Naive thymus-derived CD4-positive, alpha-beta T cell (primary cell): Measurements from ENCODE around the gene GNG12. TPM values are rescaled to one million over a fixed set of nuclear protein-coding genes. Genes with fewer than 3 reads are reported as not detected.

Source experiments
- ATAC-seq: fragments of 150-1000 bp; cut with Tn5 transposase; 2 replicates; pipeline ENCODE4 v1.10.0; 2021; ENCODE audit warnings: mild to moderate bottlenecking, moderate library complexity
- CTCF ChIA-PET: fragments of 350-600 bp; sonication (Branson Sonifier 250); formaldehyde crosslinking; loops from one replicate; lab custom pipeline; 2021; ENCODE audit warnings: antibody characterized with exemption; lab: Charles Lee
- POLR2A ChIA-PET: fragments of 350-600 bp; sonication (Branson Sonifier 250); formaldehyde crosslinking; loops from one replicate; lab custom pipeline; 2021; ENCODE audit warnings: antibody characterized with exemption, inconsistent platforms; lab: Charles Lee
- DNase-seq, 9 donors: peaks; one replicate each; pipeline versions ENCODE4 v3.0.0 to v3.0.0-alpha.2; 2020 to 2022; ENCODE audit warnings: mixed read lengths in 1 of 9
- H3K27ac ChIP-seq: one replicate; pipeline ENCODE4 v1.7.0; 2013; ENCODE audit warnings: mild to moderate bottlenecking, low read depth, low read length, moderate library complexity
- H3K27me3 ChIP-seq, 2 donors: one replicate each; pipeline ENCODE4 v1.7.0; 2013; ENCODE audit warnings: low read length in 2 of 2, mild to moderate bottlenecking in 2 of 2, moderate library complexity in 2 of 2; ENCODE audit not compliant: control insufficient read depth in 2 of 2, insufficient read depth in 2 of 2
- H3K36me3 ChIP-seq, 3 experiments: 1 replicate in 2 of 3; 2 replicates in 1 of 3; pipeline ENCODE4 v1.7.0; 2013; ENCODE audit warnings: low read length in 3 of 3, mild to moderate bottlenecking in 3 of 3, moderate library complexity in 1 of 3; ENCODE audit not compliant: insufficient read depth in 3 of 3, control insufficient read depth in 2 of 3
- H3K4me1 ChIP-seq, 2 donors: one replicate each; pipeline ENCODE4 v1.7.0; 2013; ENCODE audit warnings: low read length in 2 of 2, mild to moderate bottlenecking in 2 of 2, moderate library complexity in 1 of 2; ENCODE audit not compliant: control insufficient read depth in 2 of 2, insufficient read depth in 2 of 2
- H3K4me3 ChIP-seq: 2 replicates; pipeline ENCODE4 v1.7.0; 2013; ENCODE audit warnings: mild to moderate bottlenecking, low read length
- H3K9me3 ChIP-seq, 3 experiments: 1 replicate in 2 of 3; 2 replicates in 1 of 3; pipeline ENCODE4 v1.7.0; 2013; ENCODE audit warnings: low read length in 3 of 3; ENCODE audit not compliant: control insufficient read depth in 2 of 3
- H3K27ac Mint-ChIP-seq, 9 donors: one replicate each; pipeline ENCODE4 v1.8.0; 2020 to 2022; ENCODE audit warnings: mixed read lengths in 9 of 9, mild to moderate bottlenecking in 8 of 9, moderate library complexity in 5 of 9, inconsistent platforms in 2 of 9
- H3K27me3 Mint-ChIP-seq, 5 donors: one replicate each; pipeline ENCODE4 v1.8.0; 2021 to 2022; ENCODE audit warnings: mixed read lengths in 5 of 5, mild to moderate bottlenecking in 1 of 5
- H3K36me3 Mint-ChIP-seq, 5 donors: one replicate each; pipeline ENCODE4 v1.8.0; 2020 to 2022; ENCODE audit warnings: mixed read lengths in 5 of 5, mild to moderate bottlenecking in 3 of 5, inconsistent platforms in 1 of 5
- H3K4me1 Mint-ChIP-seq, 7 donors: one replicate each; pipeline ENCODE4 v1.8.0; 2020 to 2022; ENCODE audit warnings: mixed read lengths in 7 of 7, mild to moderate bottlenecking in 3 of 7, inconsistent platforms in 1 of 7
- H3K4me3 Mint-ChIP-seq, 10 donors: one replicate each; pipeline ENCODE4 v1.8.0; 2020 to 2022; ENCODE audit warnings: mild to moderate bottlenecking in 10 of 10, mixed read lengths in 10 of 10, moderate library complexity in 6 of 10, inconsistent platforms in 2 of 10
- H3K9me3 Mint-ChIP-seq, 11 donors: one replicate each; pipeline ENCODE4 v1.8.0; 2020 to 2022; ENCODE audit warnings: mixed read lengths in 11 of 11, mild to moderate bottlenecking in 4 of 11, inconsistent platforms in 1 of 11, moderate library complexity in 1 of 11
- intact Hi-C, 2 donors: fragments of 100-400 bp; cut with micrococcal nuclease; formaldehyde crosslinking; loops; one replicate each; pipeline ENCODE4 v1.15.1; 2023
- polyA plus RNA-seq, 2 donors: library from polyadenylated mRNA; unstranded; fragments of 300-500 nt; fragmentation: Illumina TruSeq; gene quantifications; one replicate each; pipeline ENCODE4 v1.2.3, GENCODE V29; 2021
- total RNA-seq, 6 experiments: library from RNA in 5 of 6; stranded (reverse) in 5 of 6; gene quantifications; 1 replicate in 5 of 6; 2 replicates in 1 of 6; pipeline ENCODE4 v1.2.3 and lab custom pipeline; 2021 to 2026

GNG12 gene
- total and polyA plus RNA-seq, 7 experiments from 2014 or later = not detected

DNA sequence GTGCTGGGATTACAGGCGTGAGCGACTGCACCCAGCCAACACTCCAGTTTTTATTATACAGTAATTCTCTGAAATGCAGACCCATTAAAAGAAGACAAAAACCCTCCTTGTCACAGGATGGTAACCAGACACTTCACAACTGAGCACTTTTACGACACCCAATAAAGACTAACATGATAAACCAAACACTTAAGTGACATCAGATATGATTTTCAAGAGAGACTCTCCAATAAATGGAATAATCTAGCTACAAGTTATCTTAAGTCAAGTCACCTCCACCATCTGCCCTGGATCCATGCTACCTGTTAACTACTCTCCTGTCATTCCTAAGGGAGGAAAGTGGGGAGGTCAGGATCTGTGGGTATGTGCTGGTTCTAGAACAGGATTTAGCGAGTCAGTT is 5.6 kb downstream of the GNG12 start:
- POLR2A ChIA-PET = no interaction called here
- Histone ChIP-seq H3K9me3 (no peaks in the 10 kb centered on the region), H3K4me1 (peaks cover 0 to 8% of the 10 kb centered on the region in 2 donors), H3K27ac (no peak overlapping the region), H3K27me3 (peaks cover 7 to 14% of the 10 kb centered on the region in 2 donors), H3K36me3 (no peaks in the 10 kb centered on the region), H3K4me3 (no peak overlapping the region)
- no peak overlapping the region for H3K27ac Mint-ChIP-seq
- no peak overlapping the region for H3K4me3 Mint-ChIP-seq
- H3K27me3 Mint-ChIP-seq = peaks cover 36 to 43% (median 42%) of the 10 kb centered on the region in 5 donors
- DNase-seq (no peak), ATAC-seq (no peak)
- intact Hi-C loops = no loop called here
- CTCF ChIA-PET = no interaction called here
- peaks cover 0 to 2% (median 0%) of the 10 kb centered on the region in 11 donors for H3K9me3 Mint-ChIP-seq
- peaks cover 0 to 6% (median 0%) of the 10 kb centered on the region in 5 donors for H3K36me3 Mint-ChIP-seq
- H3K4me1 Mint-ChIP-seq = peaks cover 8 to 11% (median 10%) of the 10 kb centered on the region in 7 donors

DNA sequence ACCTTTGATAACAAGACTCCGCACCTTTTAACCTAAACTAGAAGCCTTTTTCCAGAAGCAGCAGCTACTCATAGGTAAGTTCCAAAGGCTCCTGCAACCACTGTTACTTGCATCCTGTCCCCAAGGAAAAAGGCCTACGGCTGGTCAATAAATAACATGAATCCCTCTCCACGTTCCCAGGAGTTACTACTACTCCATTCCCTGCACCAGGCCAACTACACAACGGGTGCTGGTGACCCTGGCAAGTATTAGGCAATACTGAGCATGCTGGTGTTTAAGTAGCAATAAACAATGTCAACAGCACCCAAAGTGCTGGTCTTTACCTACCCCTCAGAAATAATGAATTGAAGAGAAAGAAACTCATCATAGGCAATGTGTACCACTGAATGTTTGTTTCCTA is 7.7 kb downstream of the GNG12 start:
- no peaks in the 10 kb centered on the region for H3K4me1 ChIP-seq
- Mint-ChIP-seq H3K4me3 (no peak overlapping the region), H3K27me3 (peaks cover 16 to 24% (median 21%) of the 10 kb centered on the region in 5 donors), H3K4me1 (no peaks in the 10 kb centered on the region), H3K36me3 (no peaks in the 10 kb centered on the region), H3K9me3 (peaks cover 0 to 2% (median 0%) of the 10 kb centered on the region in 11 donors), H3K27ac (no peak overlapping the region)
- no peak for ATAC-seq
- H3K9me3 ChIP-seq = no peaks in the 10 kb centered on the region
- no peaks in the 10 kb centered on the region for H3K27me3 ChIP-seq
- no peaks in the 10 kb centered on the region for H3K36me3 ChIP-seq
- intact Hi-C loops = no loop called here
- POLR2A ChIA-PET = no interaction called here
- no peak overlapping the region for H3K27ac ChIP-seq
- no peak for DNase-seq
- no peak overlapping the region for H3K4me3 ChIP-seq
- CTCF ChIA-PET = no interaction called here

DNA sequence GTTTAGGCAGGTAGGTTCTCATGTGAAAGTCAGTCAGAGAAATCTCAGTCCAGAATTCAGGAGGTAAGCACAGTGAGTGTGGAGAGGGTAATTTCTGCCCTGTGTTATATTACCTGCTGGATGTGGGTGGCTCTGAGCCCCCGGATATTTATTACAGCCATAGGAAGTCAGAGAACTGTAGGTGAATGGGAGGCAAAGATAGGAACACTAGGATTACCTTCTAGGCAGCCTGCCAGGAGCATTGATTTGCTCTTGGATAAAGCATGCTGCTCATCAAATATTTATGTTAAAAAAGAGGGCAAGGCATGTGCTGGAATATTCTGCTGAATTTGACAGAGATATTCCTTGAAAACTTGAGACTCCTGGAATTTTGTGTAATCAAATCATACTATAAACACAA is 8.5 kb downstream of the GNG12 start:
- H3K27ac Mint-ChIP-seq = no peak overlapping the region
- no peaks in the 10 kb centered on the region for H3K4me1 ChIP-seq
- no peak for DNase-seq
- H3K36me3 Mint-ChIP-seq = no peaks in the 10 kb centered on the region
- no peaks in the 10 kb centered on the region for H3K4me1 Mint-ChIP-seq
- CTCF ChIA-PET = no interaction called here
- intact Hi-C loops = no loop called here
- no peaks in the 10 kb centered on the region for H3K36me3 ChIP-seq
- no peak for ATAC-seq
- H3K4me3 ChIP-seq = no peak overlapping the region
- peaks cover 12 to 17% (median 16%) of the 10 kb centered on the region in 5 donors for H3K27me3 Mint-ChIP-seq
- no peak overlapping the region for H3K27ac ChIP-seq
- POLR2A ChIA-PET = no interaction called here
- peaks cover 0 to 2% (median 0%) of the 10 kb centered on the region in 11 donors for H3K9me3 Mint-ChIP-seq
- no peaks in the 10 kb centered on the region for H3K27me3 ChIP-seq
- H3K9me3 ChIP-seq = no peaks in the 10 kb centered on the region
- no peak overlapping the region for H3K4me3 Mint-ChIP-seq

DNA sequence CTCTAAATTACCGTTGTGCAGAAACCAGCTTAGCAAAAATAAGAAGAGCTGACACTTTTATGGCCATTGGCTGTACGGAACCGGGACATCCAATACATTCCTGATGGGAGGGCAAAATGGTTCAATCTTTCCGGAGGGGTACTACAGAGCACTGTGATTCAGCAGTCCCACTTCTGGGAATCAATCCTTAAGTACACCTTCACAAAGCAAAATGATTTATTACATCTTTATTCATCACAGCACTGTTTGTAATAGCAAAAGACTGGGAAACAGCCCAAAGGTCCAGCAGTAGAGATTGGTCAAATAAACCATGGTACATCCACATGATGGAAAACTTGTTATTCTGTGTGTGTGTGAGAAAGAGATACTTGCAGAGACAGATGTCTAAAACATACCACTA is 9.7 kb downstream of the GNG12 start:
- Mint-ChIP-seq H3K4me1 (no peaks in the 10 kb centered on the region), H3K9me3 (peaks cover 0 to 3% (median 0%) of the 10 kb centered on the region in 11 donors), H3K36me3 (no peaks in the 10 kb centered on the region), H3K27ac (no peak overlapping the region), H3K4me3 (no peak overlapping the region), H3K27me3 (peaks cover 8 to 18% (median 16%) of the 10 kb centered on the region in 5 donors)
- H3K9me3 ChIP-seq = no peaks in the 10 kb centered on the region
- ChIA-PET POLR2A (no interaction called here), CTCF (no interaction called here)
- no peaks in the 10 kb centered on the region for H3K4me1 ChIP-seq
- H3K36me3 ChIP-seq = no peaks in the 10 kb centered on the region
- no peak overlapping the region for H3K4me3 ChIP-seq
- ATAC-seq = no peak
- intact Hi-C loops = no loop called here
- no peak for DNase-seq
- no peaks in the 10 kb centered on the region for H3K27me3 ChIP-seq
- H3K27ac ChIP-seq = no peak overlapping the region

DNA sequence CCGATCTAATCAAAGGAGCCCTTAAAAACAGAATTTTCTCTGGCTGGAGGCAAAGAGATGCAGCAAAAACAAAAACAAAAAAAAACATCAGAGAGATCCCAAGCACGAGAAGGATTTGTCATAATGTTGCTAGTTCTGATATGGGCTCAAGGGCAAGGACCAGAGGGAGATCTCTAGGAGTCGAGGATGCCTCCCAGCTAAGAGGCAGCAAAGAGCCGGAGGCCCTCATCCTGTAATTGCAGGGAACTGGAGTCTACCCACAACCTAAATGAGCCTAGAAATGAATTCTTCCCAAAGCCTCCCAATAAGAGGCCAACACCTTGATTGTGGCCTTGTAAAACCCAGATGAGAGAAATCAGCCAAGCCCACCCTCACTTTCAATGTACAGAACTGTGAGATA is 12.0 kb downstream of the GNG12 start:
- no peak overlapping the region for H3K4me3 ChIP-seq
- peaks cover 0 to 2% (median 0%) of the 10 kb centered on the region in 11 donors for H3K9me3 Mint-ChIP-seq
- H3K4me1 Mint-ChIP-seq = no peaks in the 10 kb centered on the region
- H3K9me3 ChIP-seq = no peaks in the 10 kb centered on the region
- H3K27me3 ChIP-seq = no peaks in the 10 kb centered on the region
- ATAC-seq (no peak), DNase-seq (no peak)
- H3K36me3 ChIP-seq = no peaks in the 10 kb centered on the region
- no peak overlapping the region for H3K4me3 Mint-ChIP-seq
- H3K36me3 Mint-ChIP-seq = no peaks in the 10 kb centered on the region
- CTCF ChIA-PET = interaction anchor here (0.6 kb wide), 1 partner anchor 8 kb away, joined by 4 read pairs; no protein-coding TSS in a partner anchor
- H3K4me1 ChIP-seq = no peaks in the 10 kb centered on the region
- peaks cover 11 to 25% (median 18%) of the 10 kb centered on the region in 5 donors for H3K27me3 Mint-ChIP-seq
- intact Hi-C loops = no loop called here
- H3K27ac Mint-ChIP-seq = no peak overlapping the region
- H3K27ac ChIP-seq = no peak overlapping the region
- POLR2A ChIA-PET = no interaction called here

DNA sequence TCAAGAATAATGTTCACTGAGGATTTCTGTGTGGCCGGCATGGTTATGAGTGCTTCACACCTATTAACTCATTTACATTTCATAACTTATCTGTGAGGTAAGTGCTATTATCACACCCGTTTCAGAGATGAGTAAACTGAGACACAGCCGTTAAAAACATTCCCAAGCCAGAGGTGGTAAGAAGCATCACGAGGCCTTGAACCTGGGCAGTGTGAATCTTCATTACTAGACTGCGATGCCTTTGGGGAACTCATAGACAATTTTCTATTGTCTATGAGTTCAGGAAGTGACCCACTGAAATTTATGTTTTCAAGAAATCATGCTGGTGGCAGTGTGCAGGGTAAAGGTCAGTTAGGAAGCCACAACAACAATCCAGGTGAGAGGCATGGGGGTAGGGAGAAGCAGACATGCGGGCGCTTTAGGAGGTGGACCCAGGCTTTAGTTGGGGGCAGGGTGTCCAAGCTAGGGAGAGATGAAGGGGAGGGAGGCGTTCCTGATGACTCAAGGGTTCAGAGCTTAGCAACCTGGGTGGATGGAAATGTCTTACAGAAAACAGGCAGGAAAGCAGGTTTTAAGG is 14.5 kb downstream of the GNG12 start:
- H3K36me3 ChIP-seq = no peaks in the 10 kb centered on the region
- no peaks in the 10 kb centered on the region for H3K4me1 ChIP-seq
- Mint-ChIP-seq H3K27me3 (peaks cover 11 to 27% (median 14%) of the 10 kb centered on the region in 5 donors), H3K9me3 (peaks cover 0 to 1% (median 0%) of the 10 kb centered on the region in 11 donors), H3K4me3 (no peak overlapping the region), H3K4me1 (no peaks in the 10 kb centered on the region), H3K27ac (no peak overlapping the region), H3K36me3 (no peaks in the 10 kb centered on the region)
- H3K4me3 ChIP-seq = no peak overlapping the region
- ATAC-seq (no peak), DNase-seq (no peak)
- intact Hi-C loops = no loop called here
- no peaks in the 10 kb centered on the region for H3K27me3 ChIP-seq
- no peak overlapping the region for H3K27ac ChIP-seq
- no peaks in the 10 kb centered on the region for H3K9me3 ChIP-seq
- POLR2A ChIA-PET = no interaction called here
- CTCF ChIA-PET = no interaction called here

DNA sequence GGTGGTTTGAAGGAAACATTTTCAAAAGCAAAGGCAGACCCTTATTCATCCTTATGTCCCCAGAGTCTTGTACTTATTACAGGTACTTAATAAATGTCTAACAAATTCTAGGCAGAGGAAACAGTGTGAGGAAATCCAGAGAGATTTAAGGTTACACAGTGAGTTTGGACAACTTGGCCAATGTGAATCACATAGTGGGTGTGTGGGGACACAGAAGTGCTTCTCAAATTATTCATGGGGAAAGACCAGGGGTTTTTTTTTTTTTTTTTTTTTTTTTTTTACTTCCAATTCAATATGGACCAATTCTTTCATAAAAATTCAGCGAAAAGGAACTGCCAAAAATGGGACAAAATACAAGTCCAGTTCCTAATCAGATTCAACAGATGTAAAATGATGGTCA is 15.1 kb downstream of the GNG12 start:
- Histone ChIP-seq H3K9me3 (no peaks in the 10 kb centered on the region), H3K27ac (no peak overlapping the region), H3K4me1 (no peaks in the 10 kb centered on the region), H3K27me3 (no peaks in the 10 kb centered on the region), H3K4me3 (no peak overlapping the region), H3K36me3 (no peaks in the 10 kb centered on the region)
- H3K4me1 Mint-ChIP-seq = no peaks in the 10 kb centered on the region
- no peak for ATAC-seq
- peaks cover 11 to 23% (median 14%) of the 10 kb centered on the region in 5 donors for H3K27me3 Mint-ChIP-seq
- ChIA-PET POLR2A (no interaction called here), CTCF (no interaction called here)
- H3K27ac Mint-ChIP-seq = no peak overlapping the region
- H3K9me3 Mint-ChIP-seq = peaks cover 0 to 1% (median 0%) of the 10 kb centered on the region in 11 donors
- no peak for DNase-seq
- intact Hi-C loops = no loop called here
- H3K36me3 Mint-ChIP-seq = no peaks in the 10 kb centered on the region
- no peak overlapping the region for H3K4me3 Mint-ChIP-seq
